ENCODE measurements around the gene ARID3A. TPM values are rescaled to one million over a fixed set of nuclear protein-coding genes. Genes with fewer than 3 reads are reported as not detected.

ARID3A gene
- total RNA-seq, 3 donors from 2014 or later (not counting 1 experiment from before 2014, with no cell fraction given): 15.9 to 24.6 (median 24.2) TPM

DNA sequence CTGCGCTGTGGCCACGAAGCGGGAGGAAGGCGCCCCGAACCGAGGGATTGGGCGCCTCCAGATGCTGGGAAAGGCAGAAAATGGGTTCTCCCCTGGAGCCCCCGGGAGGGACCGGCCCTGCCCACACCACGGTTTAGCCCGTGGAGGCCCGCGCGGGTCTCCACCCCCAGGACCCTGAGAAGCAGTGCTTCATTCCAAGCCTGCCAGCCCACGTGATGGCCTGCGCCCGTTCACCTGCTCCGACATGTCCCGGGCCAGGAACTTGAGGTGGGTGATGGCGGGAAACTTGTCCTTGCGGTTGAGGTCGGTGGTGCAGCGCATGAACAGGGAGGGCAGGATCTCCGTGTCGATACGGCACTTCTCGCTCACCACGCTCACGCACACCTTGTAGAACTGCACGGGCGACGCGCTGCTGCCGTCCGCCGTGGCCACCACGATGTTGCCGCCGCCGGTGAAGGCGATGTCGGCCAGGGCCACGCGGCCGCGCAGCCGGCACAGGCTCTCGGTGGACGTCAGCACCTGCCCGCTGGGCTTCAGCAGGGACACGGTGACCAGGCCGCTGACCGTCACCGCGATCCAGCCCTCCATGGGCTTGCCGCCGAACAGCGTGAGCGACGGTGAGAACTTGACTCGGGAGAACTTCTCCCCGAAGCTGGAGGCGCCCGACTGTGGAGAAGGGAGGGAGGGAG, 40.2 kb upstream of the ARID3A start:
- Histone ChIP-seq H3K9me3 (ENCODE audit: control insufficient read depth, insufficient read depth, low read length) (no peaks in the 10 kb centered on the region), H3K27me3 (ENCODE audit: control insufficient read depth, insufficient read depth, low read length) (no peaks in the 10 kb centered on the region), H3K4me3 (ENCODE audit: low read length) (no peak overlapping the region), H3K36me3 (ENCODE audit: control insufficient read depth, insufficient read depth, low read length) (peaks cover 64% of the 10 kb centered on the region), H3K27ac (ENCODE audit: low read length) (no peak overlapping the region), H3K4me1 (ENCODE audit: control insufficient read depth, insufficient read depth, low read length) (peaks cover 32% of the 10 kb centered on the region)
- Mint-ChIP-seq H3K27ac (no peak overlapping the region), H3K36me3 (no peaks in the 10 kb centered on the region), H3K4me1 (no peaks in the 10 kb centered on the region), H3K27me3 (ENCODE audit: low read depth in 2 of 2) (no peaks in the 10 kb centered on the region), H3K4me3 (no peak overlapping the region), H3K9me3 (no peaks in the 10 kb centered on the region)
- DNase-seq (no peak), ATAC-seq (no peak)
- TF ChIP-seq, protein P1, sequence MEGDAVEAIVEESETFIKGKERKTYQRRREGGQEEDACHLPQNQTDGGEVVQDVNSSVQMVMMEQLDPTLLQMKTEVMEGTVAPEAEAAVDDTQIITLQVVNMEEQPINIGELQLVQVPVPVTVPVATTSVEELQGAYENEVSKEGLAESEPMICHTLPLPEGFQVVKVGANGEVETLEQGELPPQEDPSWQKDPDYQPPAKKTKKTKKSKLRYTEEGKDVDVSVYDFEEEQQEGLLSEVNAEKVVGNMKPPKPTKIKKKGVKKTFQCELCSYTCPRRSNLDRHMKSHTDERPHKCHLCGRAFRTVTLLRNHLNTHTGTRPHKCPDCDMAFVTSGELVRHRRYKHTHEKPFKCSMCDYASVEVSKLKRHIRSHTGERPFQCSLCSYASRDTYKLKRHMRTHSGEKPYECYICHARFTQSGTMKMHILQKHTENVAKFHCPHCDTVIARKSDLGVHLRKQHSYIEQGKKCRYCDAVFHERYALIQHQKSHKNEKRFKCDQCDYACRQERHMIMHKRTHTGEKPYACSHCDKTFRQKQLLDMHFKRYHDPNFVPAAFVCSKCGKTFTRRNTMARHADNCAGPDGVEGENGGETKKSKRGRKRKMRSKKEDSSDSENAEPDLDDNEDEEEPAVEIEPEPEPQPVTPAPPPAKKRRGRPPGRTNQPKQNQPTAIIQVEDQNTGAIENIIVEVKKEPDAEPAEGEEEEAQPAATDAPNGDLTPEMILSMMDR (IDR thresholded peaks at IDR 0.05): no peak
- 98% methylated on average over 64 of the region's 64 CpGs for WGBS (ENCODE audit: insufficient coverage)
- intact Hi-C loops (cut with micrococcal nuclease): no loop called here

DNA sequence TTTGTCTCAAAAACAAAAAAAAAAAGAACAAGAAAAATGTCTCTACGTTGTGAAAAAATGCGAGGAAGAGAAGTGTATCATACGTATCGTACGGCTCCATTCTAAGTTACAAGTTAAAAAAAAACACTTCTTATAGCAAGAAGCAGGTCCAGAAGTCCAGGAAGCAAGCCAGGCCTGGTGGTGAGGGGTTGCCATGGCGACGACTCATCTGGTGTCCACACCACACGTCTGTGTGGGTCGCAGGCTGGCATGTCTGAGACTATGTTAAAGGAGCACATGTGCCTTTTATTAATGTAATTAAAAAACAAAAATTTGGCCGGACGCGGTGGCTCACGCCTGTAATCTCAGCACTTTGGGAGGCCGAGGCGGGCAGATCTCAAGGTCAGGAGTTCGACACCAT, 38.8 kb upstream of the ARID3A start:
- TF ChIP-seq, protein P1 (IDR thresholded peaks at IDR 0.05): no peak
- no peaks in the 10 kb centered on the region for H3K27me3 ChIP-seq (ENCODE audit: control insufficient read depth, insufficient read depth, low read length)
- Mint-ChIP-seq H3K27me3 (ENCODE audit: low read depth in 2 of 2) (no peaks in the 10 kb centered on the region), H3K4me3 (no peak overlapping the region), H3K36me3 (no peaks in the 10 kb centered on the region), H3K9me3 (no peaks in the 10 kb centered on the region), H3K4me1 (peaks cover 0 to 8% of the 10 kb centered on the region in 2 donors), H3K27ac (no peak overlapping the region)
- H3K9me3 ChIP-seq (ENCODE audit: control insufficient read depth, insufficient read depth, low read length): no peaks in the 10 kb centered on the region
- 92% methylated on average over 16 of the region's 16 CpGs for WGBS (ENCODE audit: insufficient coverage)
- ATAC-seq (no peak), DNase-seq (no peak)
- peaks cover 45% of the 10 kb centered on the region for H3K4me1 ChIP-seq (ENCODE audit: control insufficient read depth, insufficient read depth, low read length)
- intact Hi-C loops (cut with micrococcal nuclease): no loop called here
- H3K4me3 ChIP-seq (ENCODE audit: low read length): no peak overlapping the region
- no peak overlapping the region for H3K27ac ChIP-seq (ENCODE audit: low read length)
- H3K36me3 ChIP-seq (ENCODE audit: control insufficient read depth, insufficient read depth, low read length): peaks cover 52% of the 10 kb centered on the region

GRCh38 chr19:887599-887998, 38.2 kb upstream of the ARID3A start:
- H3K9me3 Mint-ChIP-seq: no peaks in the 10 kb centered on the region
- no peaks in the 10 kb centered on the region for H3K27me3 Mint-ChIP-seq (ENCODE audit: low read depth in 2 of 2)
- ATAC-seq: no peak
- 96% methylated on average over 10 of the region's 10 CpGs for WGBS (ENCODE audit: insufficient coverage)
- H3K36me3 Mint-ChIP-seq: no peaks in the 10 kb centered on the region
- intact Hi-C loops (cut with micrococcal nuclease): no loop called here
- no peak overlapping the region for H3K4me3 Mint-ChIP-seq
- Histone ChIP-seq H3K36me3 (ENCODE audit: control insufficient read depth, insufficient read depth, low read length) (peaks cover 48% of the 10 kb centered on the region), H3K27ac (ENCODE audit: low read length) (no peak overlapping the region), H3K4me1 (ENCODE audit: control insufficient read depth, insufficient read depth, low read length) (peaks cover 50% of the 10 kb centered on the region), H3K27me3 (ENCODE audit: control insufficient read depth, insufficient read depth, low read length) (no peaks in the 10 kb centered on the region), H3K9me3 (ENCODE audit: control insufficient read depth, insufficient read depth, low read length) (no peaks in the 10 kb centered on the region), H3K4me3 (ENCODE audit: low read length) (no peak overlapping the region)
- no peak for DNase-seq
- TF ChIP-seq, protein P1 (IDR thresholded peaks at IDR 0.05): no peak
- H3K27ac Mint-ChIP-seq: no peak overlapping the region
- H3K4me1 Mint-ChIP-seq: peaks cover 0 to 13% of the 10 kb centered on the region in 2 donors
